ENCODE results near the gene NPM1.

The NPM1 gene, protein sequence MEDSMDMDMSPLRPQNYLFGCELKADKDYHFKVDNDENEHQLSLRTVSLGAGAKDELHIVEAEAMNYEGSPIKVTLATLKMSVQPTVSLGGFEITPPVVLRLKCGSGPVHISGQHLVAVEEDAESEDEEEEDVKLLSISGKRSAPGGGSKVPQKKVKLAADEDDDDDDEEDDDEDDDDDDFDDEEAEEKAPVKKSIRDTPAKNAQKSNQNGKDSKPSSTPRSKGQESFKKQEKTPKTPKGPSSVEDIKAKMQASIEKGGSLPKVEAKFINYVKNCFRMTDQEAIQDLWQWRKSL

DNA sequence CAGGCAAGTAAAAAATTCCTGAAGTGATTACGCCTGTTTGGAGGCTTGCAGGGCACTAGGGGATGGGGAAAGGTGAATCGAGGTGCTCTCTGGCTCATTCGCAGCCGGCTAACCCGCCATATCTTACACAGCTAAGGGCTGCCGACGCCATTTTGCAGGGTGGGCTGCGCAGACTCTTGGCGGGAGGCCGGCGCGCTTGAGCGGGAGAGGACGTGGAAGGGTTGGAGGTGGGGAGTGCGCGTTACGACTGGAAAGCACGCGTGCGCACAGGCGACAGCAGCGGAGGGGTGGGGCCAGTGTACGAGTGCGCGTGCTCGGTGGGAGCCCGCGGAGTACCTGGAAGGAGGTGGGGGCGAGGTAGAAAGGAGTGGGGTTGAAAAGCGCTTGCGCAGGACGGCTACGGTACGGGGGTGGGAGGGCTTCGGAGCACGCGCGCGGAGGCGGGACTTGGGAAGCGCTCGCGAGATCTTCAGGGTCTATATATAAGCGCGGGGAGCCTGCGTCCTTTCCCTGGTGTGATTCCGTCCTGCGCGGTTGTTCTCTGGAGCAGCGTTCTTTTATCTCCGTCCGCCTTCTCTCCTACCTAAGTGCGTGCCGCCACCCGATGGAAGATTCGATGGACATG lies at the start of gene NPM1:
TSS of gene NPM1 (plus strand) at position 505 of the 625 bp plus-strand sequence. CDS start at position 605, 100 bp downstream.
- CTCF ChIA-PET, result interaction anchor here (0.8 to 1.9 kb wide), 4 partner anchors 20 to 176 kb away, joined by 3 to 5 read pairs (median 3); no protein-coding TSS in a partner anchor

GRCh38 chr5:171340042-171340441 lies 47.6 kb upstream of the NPM1 start:
- POLR2A ChIA-PET, result no interaction called here
- DNase-seq (ENCODE audit: extremely low spot score), result no peak
- TF ChIP-seq, protein P1, sequence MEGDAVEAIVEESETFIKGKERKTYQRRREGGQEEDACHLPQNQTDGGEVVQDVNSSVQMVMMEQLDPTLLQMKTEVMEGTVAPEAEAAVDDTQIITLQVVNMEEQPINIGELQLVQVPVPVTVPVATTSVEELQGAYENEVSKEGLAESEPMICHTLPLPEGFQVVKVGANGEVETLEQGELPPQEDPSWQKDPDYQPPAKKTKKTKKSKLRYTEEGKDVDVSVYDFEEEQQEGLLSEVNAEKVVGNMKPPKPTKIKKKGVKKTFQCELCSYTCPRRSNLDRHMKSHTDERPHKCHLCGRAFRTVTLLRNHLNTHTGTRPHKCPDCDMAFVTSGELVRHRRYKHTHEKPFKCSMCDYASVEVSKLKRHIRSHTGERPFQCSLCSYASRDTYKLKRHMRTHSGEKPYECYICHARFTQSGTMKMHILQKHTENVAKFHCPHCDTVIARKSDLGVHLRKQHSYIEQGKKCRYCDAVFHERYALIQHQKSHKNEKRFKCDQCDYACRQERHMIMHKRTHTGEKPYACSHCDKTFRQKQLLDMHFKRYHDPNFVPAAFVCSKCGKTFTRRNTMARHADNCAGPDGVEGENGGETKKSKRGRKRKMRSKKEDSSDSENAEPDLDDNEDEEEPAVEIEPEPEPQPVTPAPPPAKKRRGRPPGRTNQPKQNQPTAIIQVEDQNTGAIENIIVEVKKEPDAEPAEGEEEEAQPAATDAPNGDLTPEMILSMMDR (IDR thresholded peaks at IDR 0.05; ENCODE audit: control extremely low read depth, extremely low read depth, low read depth, missing control alignments), result no peak
- CTCF ChIA-PET, result interaction anchor here (1.0 to 1.8 kb wide), 3 partner anchors 16 to 702 kb away, joined by 3 to 5 read pairs (median 4); no protein-coding TSS in a partner anchor

More for the DNA sequence above, at the start of gene NPM1:
- POLR2A ChIA-PET, result interaction anchor here (0.6 to 1.5 kb wide), 15 partner anchors 8 to 1581 kb away, joined by 3 to 6 read pairs (median 3); partner anchors contain the start of genes FBXW11 and FGF18
- peak; percentile 100 for DNase-seq (ENCODE audit: extremely low spot score)
- TF ChIP-seq, protein P1 (IDR thresholded peaks at IDR 0.05; ENCODE audit: control extremely low read depth, extremely low read depth, low read depth, missing control alignments), result no peak

GRCh38 chr5:171340491-171340890 lies 47.2 kb upstream of the NPM1 start:
- POLR2A ChIA-PET, result no interaction called here
- TF ChIP-seq, protein P1 (IDR thresholded peaks at IDR 0.05; ENCODE audit: control extremely low read depth, extremely low read depth, low read depth, missing control alignments), result no peak
- no peak for DNase-seq (ENCODE audit: extremely low spot score)
- CTCF ChIA-PET, result interaction anchor here (0.9 to 1.8 kb wide), 4 partner anchors 11 to 702 kb away, joined by 3 to 5 read pairs (median 4); no protein-coding TSS in a partner anchor

DNA sequence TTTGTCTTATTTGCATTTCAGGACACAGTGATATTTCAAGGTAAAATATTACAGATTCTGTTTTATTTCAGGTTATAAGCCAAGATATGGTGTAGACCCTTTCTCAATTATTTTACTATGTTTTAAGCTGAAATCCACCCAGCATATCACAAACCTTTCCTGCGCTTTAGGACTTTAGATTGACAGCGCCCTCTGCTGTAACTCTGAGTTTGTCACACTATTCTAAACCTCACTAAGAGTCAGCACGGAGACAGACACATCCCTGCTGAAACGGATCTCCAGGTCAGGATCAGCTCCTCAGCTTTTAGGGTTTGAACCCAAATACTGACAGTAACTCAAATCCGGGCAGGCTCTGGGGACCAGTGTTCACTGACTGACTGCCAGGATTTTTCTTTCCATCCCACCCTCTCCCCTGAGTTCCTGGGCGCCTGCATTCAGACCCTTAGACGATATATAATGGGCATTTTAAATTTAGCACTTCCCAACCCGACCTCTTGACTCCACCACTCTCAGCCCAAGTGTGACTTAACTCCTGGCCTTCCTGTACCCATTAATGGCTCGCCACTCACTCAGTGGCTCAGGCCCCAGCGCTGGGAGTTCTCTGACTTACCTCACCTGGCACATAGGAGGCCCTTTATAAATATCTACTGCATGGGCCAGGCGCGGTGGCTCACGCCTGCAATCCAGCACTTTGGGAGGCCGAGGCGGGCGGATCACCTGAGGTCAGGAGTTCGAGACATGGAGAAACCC lies 45.1 kb upstream of the NPM1 start:
- ChIA-PET POLR2A (no interaction called here), CTCF (interaction anchor here (0.9 to 2.6 kb wide), 8 partner anchors 13 to 704 kb away, joined by 3 to 8 read pairs (median 4); no protein-coding TSS in a partner anchor)
- DNase-seq (ENCODE audit: extremely low spot score), result peak; percentile 59
- TF ChIP-seq, protein P1 (IDR thresholded peaks at IDR 0.05; ENCODE audit: control extremely low read depth, extremely low read depth, low read depth, missing control alignments), result peak; percentile 59

DNA sequence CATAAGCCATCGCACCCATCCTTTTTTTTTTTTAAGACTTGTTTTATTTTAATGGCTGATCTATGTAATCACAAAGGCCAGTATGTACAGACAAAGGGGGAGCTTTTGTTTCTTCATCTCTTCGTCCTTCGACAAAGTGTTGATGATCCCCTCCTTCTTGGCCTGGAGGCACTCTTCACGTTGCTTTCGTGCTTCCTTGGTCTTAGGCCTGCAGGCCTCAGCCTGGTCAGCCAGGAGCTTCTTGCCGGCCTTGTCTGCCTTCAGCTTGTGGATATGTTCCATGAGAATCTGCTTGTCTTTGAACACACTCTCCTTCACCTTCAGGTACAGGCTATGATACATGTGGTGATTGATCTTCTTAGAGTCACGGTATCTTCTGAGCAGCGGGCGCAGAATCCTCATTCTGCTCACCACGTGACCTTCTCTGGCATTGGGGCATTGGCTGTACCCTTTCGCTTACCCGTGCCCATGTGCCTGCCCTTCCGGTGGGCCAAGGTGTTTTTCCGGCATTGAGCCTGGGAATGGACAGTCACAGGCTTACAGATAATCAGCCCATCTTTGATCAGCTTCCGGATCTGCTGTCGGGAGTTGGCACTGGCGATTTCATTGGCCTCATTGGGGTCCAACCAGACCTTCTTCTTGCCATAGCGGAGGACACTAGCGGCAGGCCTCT lies 42.6 kb upstream of the NPM1 start:
- ChIA-PET CTCF (interaction anchor here (1.2 to 2.1 kb wide), 2 partner anchors 9 to 13 kb away, joined by 3 to 6 read pairs; no protein-coding TSS in a partner anchor), POLR2A (no interaction called here)
- TF ChIP-seq, protein P1 (IDR thresholded peaks at IDR 0.05; ENCODE audit: control extremely low read depth, extremely low read depth, low read depth, missing control alignments), result no peak
- no peak for DNase-seq (ENCODE audit: extremely low spot score)
